Heart right ventricle (tissue), 16 donors: ENCODE results near the gene PMIS2. TPM values are rescaled to one million over a fixed set of nuclear protein-coding genes. Genes with fewer than 3 reads are reported as not detected.
"Not testable (repeated sequence)": the region's sequence is repeated elsewhere in the genome, so short reads cannot be mapped to it uniquely, and the experiment has no call there.

ENCODE experiments used
- ATAC-seq, 8 donors: fragments of 200-7000 bp; cut with Tn5 transposase; one replicate each; pipeline ENCODE4 v1.9.1; 2020; ENCODE audit warnings: mild to moderate bottlenecking in 8 of 8, moderate library complexity in 8 of 8, moderate number of reproducible peaks in 1 of 8
- DNase-seq, 2 donors: peaks; one replicate each; pipeline ENCODE4 v3.0.0-alpha.2; 2020
- H3K27ac ChIP-seq, 10 donors: fragments of 200-600 bp; sonication (generic) in 2 of 10; one replicate each; pipeline versions ENCODE4 v1.5.0 to v1.8.0; 2020 to 2022; ENCODE audit warnings: mild to moderate bottlenecking in 3 of 10
- H3K27me3 ChIP-seq, 7 donors: fragments of 200-600 bp; one replicate each; pipeline ENCODE4 v1.8.0; 2021 to 2022; ENCODE audit warnings: mild to moderate bottlenecking in 2 of 7
- H3K36me3 ChIP-seq, 9 donors: fragments of 200-600 bp; sonication (generic) in 1 of 9; one replicate each; pipeline versions ENCODE4 v1.5.0 to v1.8.0; 2020 to 2022; ENCODE audit warnings: mild to moderate bottlenecking in 2 of 9
- H3K4me1 ChIP-seq, 9 donors: fragments of 200-600 bp; sonication (generic) in 1 of 9; one replicate each; pipeline versions ENCODE4 v1.5.0 to v1.8.0; 2020 to 2022; ENCODE audit warnings: mild to moderate bottlenecking in 4 of 9
- H3K4me3 ChIP-seq, 10 donors: fragments of 200-600 bp; sonication (generic) in 2 of 10; one replicate each; pipeline versions ENCODE4 v1.5.0 to v1.8.0; 2020 to 2022; ENCODE audit warnings: mild to moderate bottlenecking in 7 of 10, moderate library complexity in 2 of 10
- H3K9me3 ChIP-seq, 11 donors: fragments of 200-600 bp in 10 of 11; sonication (generic) in 2 of 11; one replicate each; pipeline versions ENCODE4 v1.5.0 to v1.8.0; 2013 to 2022; ENCODE audit warnings: mild to moderate bottlenecking in 2 of 11, control low read depth in 1 of 11, moderate library complexity in 1 of 11
- CTCF ChIP-seq, 9 donors: fragments of 200-600 bp; sonication (generic) in 2 of 9; IDR thresholded peaks; one replicate each; pipeline versions ENCODE4 v1.5.0 to v1.8.0; 2021 to 2022; ENCODE audit warnings: antibody characterized with exemption in 9 of 9, mild to moderate bottlenecking in 5 of 9, moderate library complexity in 1 of 9
- WGBS, 2 donors: extraction: QIAGEN DNeasy Blood & Tissue Kit; methylation state at CpG; one replicate each; pipeline ENCODE4 v1.1.7; 2013; ENCODE audit warnings: inconsistent platforms in 1 of 2; 5-methylcytosine and 5-hydroxymethylcytosine counted together
- intact Hi-C, 10 donors: fragments of 100-400 bp; cut with DNase I; formaldehyde crosslinking; loops; one replicate each; pipeline versions ENCODE4 v1.11.1 to v1.14.2; 2022
- polyA plus RNA-seq, 2 donors: library from polyadenylated mRNA; stranded (reverse); fragments of 200-250 nt; gene quantifications; one replicate each; pipeline ENCODE4 v1.2.3, GENCODE V29; 2013
- total RNA-seq, 10 donors: library from RNA; stranded (reverse); fragmentation: NEBNext Ultra II Directional in 3 of 10; extraction: Animal tissue kit (Norgen Biotek cat#: 25700) in 3 of 10; gene quantifications; one replicate each; pipeline versions ENCODE4 v1.2.1 to v1.2.4, GENCODE V29; 2021 to 2023
- donor health status: Arrhythmogenic right ventricular cardiomyopathy.
- donor health status: ischemic (EF 13 %, LVEDD 7.1; RV severe dilation, severe dysfunction).
- donor health status: healthy with polysubstance abuse.
- donor health status: DM: no; HTN: yes; CAD: no.
- donor health status: DM: no; HTN: no; CAD: no.
- donor health status: ischemic (EF 25% LVEDD 6.9; RV normal size, moderate dysfunction).
- donor health status: ischemic (EF 25% LVEDD 5.7; RV mildly dilated, moderate dysfunction).
- donor health status: healthy.
- donor health status: DM: yes; HTN: yes; CAD: no.
- donor health status: Ischemic cardiomyopathy.
- donor health status: ischemic (EF 35%, LVEDD 5.7; RV mildly dilated, moderate dysfunction).
- donor health status: nonischemic (EF 11% LVEDD 7.7; RV severe dilation, severe dysfunction).
- donor health status: DM: yes; HTN: yes; CAD: no.
- donor health status: PGD.
- donor health status: ischemic (EF 29% LVEDD 5.4; RV normal size, mild dysfunction).
- donor health status: nonischemic (EF 23%, LVEDD 6.1; RV moderate dilation, normal function).

Gene PMIS2
- total and polyA plus RNA-seq, 12 donors, result not detected

DNA sequence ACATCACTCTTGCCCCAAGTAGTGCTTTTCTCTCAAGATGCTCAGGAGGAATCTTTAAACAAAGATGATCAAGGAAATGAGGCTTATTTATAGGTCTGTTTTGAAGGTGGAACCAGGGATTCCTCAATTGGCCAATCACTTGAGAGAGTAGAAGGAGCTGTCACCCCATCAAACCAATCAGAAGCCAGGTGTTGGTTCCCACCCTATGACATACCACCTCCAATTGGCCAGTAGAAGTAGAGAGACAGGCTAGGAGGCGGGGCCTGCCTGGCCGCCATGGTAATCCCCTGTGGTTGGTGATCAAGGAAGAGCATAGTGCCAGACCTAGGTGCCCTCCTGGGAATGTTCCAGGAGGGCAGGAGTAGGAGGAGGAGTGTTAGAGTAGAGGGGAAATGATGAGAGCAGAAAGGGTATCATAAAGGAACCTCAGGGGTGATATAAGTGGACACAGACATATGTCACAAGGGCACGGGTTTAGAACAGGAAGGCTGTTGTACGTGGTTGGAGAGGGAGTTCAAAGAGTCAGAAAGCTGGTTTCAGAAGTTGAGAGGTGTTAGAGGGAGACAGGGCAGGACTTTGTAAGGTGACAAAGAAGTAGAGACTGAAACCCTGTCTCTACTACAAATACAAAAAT is 10.5 kb downstream of the PMIS2 start:
- intact Hi-C loops, result no loop called here
- H3K27me3 ChIP-seq, result peaks cover 0 to 37% (median 14%) of the 10 kb centered on the region in 7 donors
- no peaks in the 10 kb centered on the region for H3K9me3 ChIP-seq
- H3K4me3 ChIP-seq, result no peak overlapping the region
- 55 to 66% methylated on average over 4 of the region's 4 CpGs for WGBS, 2 donors
- no peak for ATAC-seq
- no peaks in the 10 kb centered on the region for H3K36me3 ChIP-seq
- no peak overlapping the region for H3K27ac ChIP-seq
- no peaks in the 10 kb centered on the region for H3K4me1 ChIP-seq
- DNase-seq, result no peak
- TF ChIP-seq CTCF (IDR thresholded peaks at IDR 0.05), result no peak

GRCh38 chr19:35601971-35602370 is 16.0 kb downstream of the PMIS2 start:
- no peaks in the 10 kb centered on the region for H3K36me3 ChIP-seq
- ATAC-seq (no peak), DNase-seq (no peak)
- no peaks in the 10 kb centered on the region for H3K4me1 ChIP-seq
- intact Hi-C loops, result no loop called here
- peaks cover 0 to 14% (median 0%) of the 10 kb centered on the region in 7 donors for H3K27me3 ChIP-seq
- WGBS, 2 donors, result 88 to 93% methylated on average over 3 of the region's 3 CpGs
- no peak for TF ChIP-seq CTCF (IDR thresholded peaks at IDR 0.05)
- peaks cover 0 to 4% (median 0%) of the 10 kb centered on the region in 11 donors for H3K9me3 ChIP-seq
- no peak overlapping the region for H3K4me3 ChIP-seq
- no peak overlapping the region for H3K27ac ChIP-seq

- H3K27ac ChIP-seq, ATAC-seq, H3K4me1 ChIP-seq, DNase-seq, H3K4me3 ChIP-seq, H3K36me3 ChIP-seq, intact Hi-C loops: not testable (repeated sequence)
- Histone ChIP-seq H3K27me3 (peaks cover 0 to 14% (median 0%) of the 10 kb centered on the region in 7 donors), H3K9me3 (peaks cover 0 to 22% (median 5%) of the 10 kb centered on the region in 11 donors)
- 84 to 86% methylated on average over 4 of the region's 4 CpGs for WGBS, 2 donors
These were observed 18.5 kb downstream of the PMIS2 start for GRCh38 chr19:35604436-35604835.

- H3K9me3 ChIP-seq, result peaks cover 0 to 22% (median 5%) of the 10 kb centered on the region in 11 donors
- H3K27me3 ChIP-seq, H3K27ac ChIP-seq, DNase-seq, ATAC-seq, H3K36me3 ChIP-seq, intact Hi-C loops, H3K4me3 ChIP-seq: not testable (repeated sequence)
- 80 to 84% methylated on average over 8 of the region's 8 CpGs for WGBS, 2 donors
- H3K4me1 ChIP-seq, result peaks cover 0 to 12% (median 5%) of the 10 kb centered on the region in 9 donors
These were observed 21.2 kb downstream of the PMIS2 start for GRCh38 chr19:35607170-35607569.

GRCh38 chr19:35607661-35608060 is 21.7 kb downstream of the PMIS2 start:
- H3K9me3 ChIP-seq, result peaks cover 0 to 22% (median 5%) of the 10 kb centered on the region in 11 donors
- DNase-seq (no peak), ATAC-seq (no peak)
- no peaks in the 10 kb centered on the region for H3K36me3 ChIP-seq
- intact Hi-C loops, result no loop called here
- WGBS, 2 donors, result 74 to 75% methylated on average over 3 of the region's 3 CpGs
- H3K27ac ChIP-seq, result no peak overlapping the region
- no peak for TF ChIP-seq CTCF (IDR thresholded peaks at IDR 0.05)
- peaks cover 0 to 15% (median 7%) of the 10 kb centered on the region in 9 donors for H3K4me1 ChIP-seq
- H3K4me3 ChIP-seq, result no peak overlapping the region
- no peaks in the 10 kb centered on the region for H3K27me3 ChIP-seq
